Neuronal stem cell (in vitro differentiated cells): ENCODE data around the gene WNT9B.

Source experiments
- DNase-seq: peaks from one replicate; pipeline ENCODE4 v3.0.0-alpha.2; 2013; ENCODE audit warnings: low spot score
- H2AFZ ChIP-seq: one replicate; pipeline ENCODE4 v1.6.1; 2013; ENCODE audit warnings: mild to moderate bottlenecking, low read length, inconsistent platforms
- H2AK5ac ChIP-seq: 2 replicates; pipeline ENCODE4 v1.6.1; 2013; ENCODE audit warnings: low read depth, mild to moderate bottlenecking, inconsistent platforms, low read length, moderate library complexity, mixed read lengths
- H2BK120ac ChIP-seq: 2 replicates; pipeline ENCODE4 v1.6.1; 2013; ENCODE audit warnings: low read depth, mild to moderate bottlenecking, inconsistent platforms, low read length, moderate library complexity, mixed read lengths
- H2BK12ac ChIP-seq: one replicate; pipeline ENCODE4 v1.6.1; 2013; ENCODE audit warnings: low read length, inconsistent platforms
- H2BK15ac ChIP-seq: 2 replicates; pipeline ENCODE4 v1.6.1; 2013; ENCODE audit warnings: mild to moderate bottlenecking, low read length, inconsistent platforms, mixed read lengths
- H2BK5ac ChIP-seq: one replicate; pipeline ENCODE4 v1.6.1; 2013; ENCODE audit warnings: inconsistent platforms, mild to moderate bottlenecking, low read length, moderate library complexity
- H3K14ac ChIP-seq: one replicate; pipeline ENCODE4 v1.6.1; 2013; ENCODE audit warnings: low read length, inconsistent platforms
- H3K18ac ChIP-seq: 2 replicates; pipeline ENCODE4 v1.6.1; 2013; ENCODE audit warnings: low read length, inconsistent platforms
- H3K23ac ChIP-seq: 2 replicates; pipeline ENCODE4 v1.6.1; 2013; ENCODE audit warnings: low read depth, mild to moderate bottlenecking, mixed read lengths, low read length, inconsistent platforms; ENCODE audit not compliant: poor library complexity
- H3K27ac ChIP-seq: replicated peaks from 3 replicates; pipeline ENCODE4 v1.5.1; 2013; ENCODE audit warnings: low read length, inconsistent platforms
- H3K27me3 ChIP-seq, 3 experiments: 2 replicates each; pipeline ENCODE4 v1.6.1; 2013; ENCODE audit warnings: low read length in 3 of 3, mild to moderate bottlenecking in 2 of 3, inconsistent platforms in 1 of 3, low read depth in 1 of 3, mixed read lengths in 1 of 3, moderate library complexity in 1 of 3; ENCODE audit not compliant: control insufficient read depth in 3 of 3, insufficient read depth in 3 of 3
- H3K36me3 ChIP-seq, 2 donors: replicated peaks in 1 of 2; 2 replicates each; pipeline ENCODE4 v1.6.1; 2013; ENCODE audit warnings: low read length in 2 of 2; ENCODE audit not compliant: control insufficient read depth in 2 of 2, insufficient read depth in 2 of 2
- H3K4ac ChIP-seq: 2 replicates; pipeline ENCODE4 v1.6.1; 2013; ENCODE audit warnings: inconsistent platforms, mild to moderate bottlenecking, low read length, moderate library complexity
- H3K4me1 ChIP-seq, 2 donors: 1 replicate in 1 of 2; 2 replicates in 1 of 2; pipeline ENCODE4 v1.6.1; 2013; ENCODE audit warnings: low read length in 2 of 2, low read depth in 1 of 2; ENCODE audit not compliant: control insufficient read depth in 2 of 2, insufficient read depth in 1 of 2
- H3K4me2 ChIP-seq: one replicate; pipeline ENCODE4 v1.6.1; 2013; ENCODE audit warnings: mild to moderate bottlenecking, low read length, inconsistent platforms; ENCODE audit not compliant: insufficient read depth, poor library complexity, severe bottlenecking
- H3K4me3 ChIP-seq, 2 donors: 2 replicates each; pipeline ENCODE4 v1.5.1; 2013; ENCODE audit warnings: low read length in 2 of 2, mild to moderate bottlenecking in 2 of 2, inconsistent platforms in 1 of 2, moderate library complexity in 1 of 2
- H3K79me1 ChIP-seq: one replicate; pipeline ENCODE4 v1.6.1; 2013; ENCODE audit warnings: low read depth, mild to moderate bottlenecking, inconsistent platforms, low read length, moderate library complexity
- H3K9ac ChIP-seq: one replicate; pipeline ENCODE4 v1.6.1; 2013; ENCODE audit warnings: mild to moderate bottlenecking, low read depth, low read length, inconsistent platforms; ENCODE audit not compliant: poor library complexity
- H3K9me3 ChIP-seq, 2 donors: replicated peaks in 1 of 2; 2 replicates each; pipeline versions ENCODE3 to v1.6.1; 2013; ENCODE audit warnings: low read length in 2 of 2, mild to moderate bottlenecking in 2 of 2, inconsistent platforms in 1 of 2, low read depth in 1 of 2, mixed read lengths in 1 of 2, moderate library complexity in 1 of 2; ENCODE audit not compliant: control insufficient read depth in 2 of 2, insufficient read depth in 1 of 2
- H4K8ac ChIP-seq: one replicate; pipeline ENCODE4 v1.6.1; 2013; ENCODE audit warnings: low read depth, mild to moderate bottlenecking, inconsistent platforms, low read length, moderate library complexity
- H4K91ac ChIP-seq: one replicate; pipeline ENCODE4 v1.6.1; 2013; ENCODE audit warnings: low read length, low read depth, mild to moderate bottlenecking, inconsistent platforms; ENCODE audit not compliant: poor library complexity
- WGBS, 2 donors: extraction: QIAGEN DNeasy Blood & Tissue Kit; methylation state at CpG; one replicate each; pipeline ENCODE4 v1.1.7; 2013; ENCODE audit warnings: missing lambda C conversion rate in 2 of 2, mixed read lengths in 1 of 2; ENCODE audit not compliant: insufficient read length in 2 of 2, insufficient replicate concordance in 1 of 2; ENCODE audit errors: extremely low coverage in 2 of 2; 5-methylcytosine and 5-hydroxymethylcytosine counted together

Gene WNT9B

GRCh38 chr17:46832331-46832821, 19.0 kb upstream of the WNT9B start:
- Histone ChIP-seq H3K9ac (peak overlapping the region; percentile 79), H2AK5ac (peak overlapping the region; percentile 23), H3K27me3 (peaks cover 0 to 63% (median 7%) of the 10 kb centered on the region in 3 experiments), H4K91ac (no peak overlapping the region), H3K23ac (no peak overlapping the region), H4K8ac (no peak overlapping the region), H2AFZ (peak overlapping the region; percentile 69), H3K27ac (no peak overlapping the region), H3K36me3 (no peaks in the 10 kb centered on the region), H3K4me1 (peaks cover 16 to 38% of the 10 kb centered on the region in 2 donors), H3K79me1 (no peaks in the 10 kb centered on the region), H3K18ac (peak overlapping the region; percentile 88), H3K14ac (no peak overlapping the region), H2BK12ac (no peak overlapping the region), H3K4me2 (peak overlapping the region; percentile 54), H2BK5ac (peak overlapping the region; percentile 40), H2BK15ac (no peak overlapping the region), H2BK120ac (no peak overlapping the region), H3K9me3 (no peaks in the 10 kb centered on the region), H3K4me3 (peak overlapping the region in 1 of 2 donors; percentile 38), H3K4ac (no peak overlapping the region)
- WGBS, 2 donors: no CpG with 5 or more reads among the region's 11 CpGs
- DNase-seq: peak; percentile 71

- no peak overlapping the region for H3K9ac ChIP-seq
- peak overlapping the region in 1 of 2 donors; percentile 38 for H3K4me3 ChIP-seq
- no peak overlapping the region for H2BK120ac ChIP-seq
- H3K4me1 ChIP-seq: peaks cover 16 to 38% of the 10 kb centered on the region in 2 donors
- H3K23ac ChIP-seq: no peak overlapping the region
- peaks cover 0 to 67% (median 7%) of the 10 kb centered on the region in 3 experiments for H3K27me3 ChIP-seq
- peak overlapping the region; percentile 23 for H2AK5ac ChIP-seq
- H2BK15ac ChIP-seq: no peak overlapping the region
- H3K27ac ChIP-seq: no peak overlapping the region
- H3K9me3 ChIP-seq: no peaks in the 10 kb centered on the region
- no peak overlapping the region for H2BK12ac ChIP-seq
- H3K4ac ChIP-seq: no peak overlapping the region
- no peak overlapping the region for H3K14ac ChIP-seq
- H2BK5ac ChIP-seq: peak overlapping the region; percentile 40
- no CpG with 5 or more reads among the region's 17 CpGs for WGBS, 2 donors
- H4K91ac ChIP-seq: no peak overlapping the region
- H3K79me1 ChIP-seq: no peaks in the 10 kb centered on the region
- no peak overlapping the region for H4K8ac ChIP-seq
- peak overlapping the region; percentile 69 for H2AFZ ChIP-seq
- peak overlapping the region; percentile 88 for H3K18ac ChIP-seq
- H3K36me3 ChIP-seq: no peaks in the 10 kb centered on the region
- DNase-seq: no peak
- peak overlapping the region; percentile 54 for H3K4me2 ChIP-seq
Observed at GRCh38 chr17:46832945-46833839, 18.2 kb upstream of the WNT9B start.

GRCh38 chr17:46833840-46834208, 17.6 kb upstream of the WNT9B start:
- no peak overlapping the region for H3K9ac ChIP-seq
- peak overlapping the region; percentile 30 for H2AK5ac ChIP-seq
- no peak overlapping the region for H3K4me3 ChIP-seq
- no peaks in the 10 kb centered on the region for H3K36me3 ChIP-seq
- no peaks in the 10 kb centered on the region for H3K79me1 ChIP-seq
- peaks cover 0 to 62% (median 7%) of the 10 kb centered on the region in 3 experiments for H3K27me3 ChIP-seq
- peak overlapping the region; percentile 53 for H3K18ac ChIP-seq
- no peak overlapping the region for H2BK120ac ChIP-seq
- no CpG with 5 or more reads among the region's 2 CpGs for WGBS, 2 donors
- peak overlapping the region; percentile 69 for H2AFZ ChIP-seq
- no peak overlapping the region for H3K14ac ChIP-seq
- no peak overlapping the region for H2BK12ac ChIP-seq
- H3K27ac ChIP-seq: no peak overlapping the region
- no peak overlapping the region for H4K8ac ChIP-seq
- H4K91ac ChIP-seq: no peak overlapping the region
- no peak overlapping the region for H2BK5ac ChIP-seq
- H3K4me2 ChIP-seq: no peak overlapping the region
- no peaks in the 10 kb centered on the region for H3K9me3 ChIP-seq
- no peak for DNase-seq
- no peak overlapping the region for H3K23ac ChIP-seq
- H3K4me1 ChIP-seq: peaks cover 16 to 38% of the 10 kb centered on the region in 2 donors
- H3K4ac ChIP-seq: no peak overlapping the region
- no peak overlapping the region for H2BK15ac ChIP-seq

- Histone ChIP-seq H2BK5ac (no peak overlapping the region), H2BK120ac (no peak overlapping the region), H2BK15ac (no peak overlapping the region), H2BK12ac (no peak overlapping the region), H3K27ac (no peak overlapping the region), H3K4me2 (no peak overlapping the region), H3K23ac (no peak overlapping the region), H2AFZ (no peak overlapping the region), H3K79me1 (no peaks in the 10 kb centered on the region), H3K4me3 (no peak overlapping the region), H2AK5ac (no peak overlapping the region), H3K27me3 (peaks cover 0 to 53% (median 7%) of the 10 kb centered on the region in 3 experiments), H3K36me3 (no peaks in the 10 kb centered on the region), H3K9ac (no peak overlapping the region), H3K4me1 (peaks cover 16 to 38% of the 10 kb centered on the region in 2 donors), H3K4ac (no peak overlapping the region), H3K14ac (no peak overlapping the region), H4K91ac (no peak overlapping the region), H3K18ac (no peak overlapping the region), H3K9me3 (no peaks in the 10 kb centered on the region), H4K8ac (no peak overlapping the region)
- no CpG with 5 or more reads among the region's 3 CpGs for WGBS, 2 donors
- DNase-seq: no peak
Observed at GRCh38 chr17:46834846-46835245, 16.5 kb upstream of the WNT9B start.
